Prostate gland (tissue), 2 donors: ENCODE data around the gene CELF2. TPM values are rescaled to one million over a fixed set of nuclear protein-coding genes. Genes with fewer than 3 reads are reported as not detected.

Source experiments
- DNase-seq: peaks from one replicate; pipeline ENCODE4 v3.0.0-alpha.2; 2019; ENCODE audit warnings: low spot score
- H3K27ac ChIP-seq, 2 donors: fragments of 200-600 bp; sonication (generic); 2 replicates each; pipeline ENCODE4 v1.5.1; 2017 to 2019
- H3K27me3 ChIP-seq: fragments of 200-600 bp; sonication (generic); replicated peaks from 2 replicates; pipeline ENCODE4 v1.5.1; 2019; ENCODE audit not compliant: insufficient read depth
- H3K36me3 ChIP-seq, 2 donors: fragments of 200-600 bp; sonication (generic); 1 replicate in 1 of 2; 2 replicates in 1 of 2; pipeline versions ENCODE4 v1.5.1 to v1.8.1; 2017 to 2019
- H3K4me1 ChIP-seq: fragments of 200-600 bp; sonication (generic); replicated peaks from 2 replicates; pipeline ENCODE4 v1.5.1; 2019
- H3K4me3 ChIP-seq, 2 donors: fragments of 200-600 bp; sonication (generic); 2 replicates each; pipeline ENCODE4 v1.5.1; 2017 to 2019
- H3K9me3 ChIP-seq: fragments of 200-600 bp; sonication (generic); 2 replicates; pipeline ENCODE4 v1.5.1; 2017
- CTCF ChIP-seq, 4 experiments: fragments of 200-600 bp in 2 of 4; fragments of 450-650 bp in 2 of 4; sonication (generic) in 2 of 4; IDR thresholded peaks; 1 replicate in 3 of 4; 2 replicates in 1 of 4; pipeline ENCODE4 v1.5.1; 2016 to 2019; ENCODE audit warnings: antibody characterized with exemption in 4 of 4, mild to moderate bottlenecking in 2 of 4, moderate library complexity in 2 of 4
- POLR2A ChIP-seq: fragments of 450-650 bp; IDR thresholded peaks from one replicate; pipeline ENCODE4 v1.6.1; 2016; ENCODE audit warnings: antibody characterized with exemption, mild to moderate bottlenecking
- POLR2AphosphoS5 ChIP-seq: sonication (generic); formaldehyde crosslinking; IDR thresholded peaks from one replicate; pipeline ENCODE4 v1.6.1; 2017; ENCODE audit warnings: antibody characterized with exemption
- WGBS: methylation state at CpG from one replicate; pipeline ENCODE4 v1.1.5; 2018; 5-methylcytosine and 5-hydroxymethylcytosine counted together
- intact Hi-C: fragments of 100-400 bp; cut with DNase I; formaldehyde crosslinking; loops from one replicate; pipeline ENCODE4 v1.14.2; 2022
- total RNA-seq, 2 donors: library from RNA; depleted of rRNA; stranded (reverse); fragments of >200 nt; gene quantifications; one replicate each; pipeline ENCODE4 v1.1.0, GENCODE V29; 2016

CELF2 gene
- total RNA-seq, 2 donors from 2014 or later, result 19.2 to 43.2 TPM

DNA sequence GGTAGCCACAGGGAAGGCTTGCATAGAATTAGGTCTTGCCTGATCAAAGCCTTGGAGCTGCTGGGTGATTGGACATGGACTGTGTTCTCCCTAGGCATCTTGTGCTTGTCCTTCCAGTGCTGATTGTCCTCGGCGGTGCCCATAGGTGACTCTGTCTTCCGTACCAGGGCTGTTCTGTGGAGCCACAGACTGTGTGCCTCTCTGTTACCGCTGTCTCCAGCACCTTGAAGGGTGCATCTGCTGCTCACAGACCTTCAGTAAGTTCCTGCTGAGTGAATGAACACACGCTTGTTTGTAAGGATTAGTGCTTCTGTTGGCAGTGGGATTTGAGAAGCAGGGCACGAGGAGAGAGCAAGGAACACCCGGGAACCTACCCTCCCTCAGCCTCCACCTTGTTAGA lies 116.7 kb downstream of the CELF2 start:
- WGBS, result 94% methylated on average over 7 of the region's 7 CpGs
- intact Hi-C loops, result no loop called here

GRCh38 chr10:11135709-11136108 lies 118.0 kb downstream of the CELF2 start:
- no peak for DNase-seq
- Histone ChIP-seq H3K36me3 (no peaks in the 10 kb centered on the region), H3K27me3 (no peaks in the 10 kb centered on the region), H3K9me3 (no peaks in the 10 kb centered on the region), H3K4me1 (no peaks in the 10 kb centered on the region), H3K27ac (no peak overlapping the region), H3K4me3 (no peak overlapping the region)
- 85% methylated on average over 2 of the region's 2 CpGs for WGBS
- TF ChIP-seq POLR2AphosphoS5 (no peak), POLR2A (no peak)
- intact Hi-C loops, result no loop called here

More for the DNA sequence above, 116.7 kb downstream of the CELF2 start:
- no peak overlapping the region for H3K4me3 ChIP-seq
- no peaks in the 10 kb centered on the region for H3K9me3 ChIP-seq
- no peak for DNase-seq
- no peaks in the 10 kb centered on the region for H3K27me3 ChIP-seq
- TF ChIP-seq POLR2A (no peak), POLR2AphosphoS5 (no peak), CTCF (IDR thresholded peaks at IDR 0.05) (no peak)
- no peak overlapping the region for H3K27ac ChIP-seq
- H3K36me3 ChIP-seq, result no peaks in the 10 kb centered on the region
- H3K4me1 ChIP-seq, result no peaks in the 10 kb centered on the region

DNA sequence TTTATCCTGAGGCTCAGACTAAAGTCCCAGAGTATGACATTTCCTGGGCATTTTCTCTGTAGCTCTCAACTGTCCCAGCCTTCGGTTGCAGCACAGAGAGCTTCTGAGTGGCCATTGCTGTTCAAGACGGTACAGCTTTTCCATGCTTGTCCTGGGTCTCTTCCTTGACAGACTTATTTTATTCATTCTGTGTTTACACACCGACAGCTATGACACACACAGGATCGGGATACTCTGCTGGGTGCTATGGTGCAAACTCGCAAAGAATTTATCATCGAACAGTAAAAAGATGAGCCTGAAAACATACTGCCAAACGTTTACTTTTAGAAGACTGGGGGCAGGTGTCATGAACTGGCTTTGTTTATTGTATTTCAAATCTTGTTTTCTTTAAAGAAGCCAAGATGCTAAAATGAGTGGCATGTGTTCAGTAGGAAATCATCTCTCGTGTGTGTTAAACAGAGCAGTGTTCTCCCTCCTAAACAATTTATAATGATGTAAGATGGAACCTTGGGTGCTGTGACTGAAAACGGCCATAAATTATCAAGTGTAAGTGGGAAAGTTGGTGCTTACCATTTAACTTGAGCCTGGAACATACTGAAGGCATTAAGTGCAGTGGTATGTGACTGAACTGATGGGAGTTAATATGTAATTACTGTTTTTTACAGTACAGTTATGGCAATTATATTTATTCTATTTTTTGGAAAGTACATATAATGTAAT lies 120.8 kb downstream of the CELF2 start:
- intact Hi-C loops, result no loop called here
- WGBS, result 45% methylated on average over 9 of the region's 9 CpGs
- no peaks in the 10 kb centered on the region for H3K9me3 ChIP-seq
- DNase-seq, result no peak
- no peak overlapping the region for H3K4me3 ChIP-seq
- H3K36me3 ChIP-seq, result no peaks in the 10 kb centered on the region
- no peaks in the 10 kb centered on the region for H3K4me1 ChIP-seq
- no peak for TF ChIP-seq POLR2AphosphoS5
- TF ChIP-seq CTCF (IDR thresholded peaks at IDR 0.05), result no peak
- no peak for TF ChIP-seq POLR2A
- no peaks in the 10 kb centered on the region for H3K27me3 ChIP-seq
- no peak overlapping the region for H3K27ac ChIP-seq

DNA sequence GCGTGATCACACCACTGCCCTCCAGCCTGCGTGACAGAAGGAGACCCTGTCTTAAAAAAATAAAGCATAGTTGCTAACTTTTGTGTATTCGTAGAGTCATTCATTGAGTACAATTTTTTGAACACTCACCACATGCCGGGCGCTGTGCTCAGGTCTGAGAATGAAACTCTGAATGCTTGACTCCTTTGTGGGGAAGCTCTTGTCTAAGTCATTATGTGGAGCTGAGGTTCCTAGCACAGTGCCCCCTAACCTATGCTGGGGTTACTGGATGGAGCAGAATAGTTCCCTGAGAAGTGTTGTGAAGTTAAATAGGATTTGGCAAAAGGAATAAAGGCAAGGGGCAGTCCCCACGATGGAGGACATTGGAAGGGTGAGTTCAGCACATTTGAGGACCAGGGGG lies 123.3 kb downstream of the CELF2 start:
- Histone ChIP-seq H3K4me3 (no peak overlapping the region), H3K27me3 (no peaks in the 10 kb centered on the region)

GRCh38 chr10:11141571-11142091 lies 124.0 kb downstream of the CELF2 start:
- 62% methylated on average over 3 of the region's 3 CpGs for WGBS
- no peak overlapping the region for H3K27ac ChIP-seq
- intact Hi-C loops, result no loop called here
- no peak overlapping the region for H3K4me3 ChIP-seq
- no peaks in the 10 kb centered on the region for H3K4me1 ChIP-seq
- DNase-seq, result no peak
- H3K9me3 ChIP-seq, result no peaks in the 10 kb centered on the region
- H3K36me3 ChIP-seq, result no peaks in the 10 kb centered on the region
- no peaks in the 10 kb centered on the region for H3K27me3 ChIP-seq
- no peak for TF ChIP-seq POLR2A
- no peak for TF ChIP-seq CTCF (IDR thresholded peaks at IDR 0.05)
- TF ChIP-seq POLR2AphosphoS5, result no peak

More for the DNA sequence above, 123.3 kb downstream of the CELF2 start:
- 88% methylated on average over 6 of the region's 6 CpGs for WGBS
- H3K36me3 ChIP-seq, result no peaks in the 10 kb centered on the region
- no peaks in the 10 kb centered on the region for H3K4me1 ChIP-seq
- H3K27ac ChIP-seq, result no peak overlapping the region
- no peak for DNase-seq
- H3K9me3 ChIP-seq, result no peaks in the 10 kb centered on the region
- intact Hi-C loops, result no loop called here
- TF ChIP-seq POLR2AphosphoS5 (no peak), POLR2A (no peak), CTCF (IDR thresholded peaks at IDR 0.05) (no peak)
